Mucosa of rectum (tissue), 2 donors: ENCODE results near the gene CREG2.

Source experiments
- H3K27ac ChIP-seq, 2 donors: one replicate each; pipeline ENCODE4 v1.7.0; 2013; ENCODE audit warnings: inconsistent platforms in 2 of 2, low read depth in 2 of 2, low read length in 2 of 2
- H3K27me3 ChIP-seq, 2 donors: one replicate each; pipeline ENCODE4 v1.7.0; 2013; ENCODE audit warnings: low read length in 2 of 2; ENCODE audit not compliant: control insufficient read depth in 2 of 2, insufficient read depth in 2 of 2
- H3K36me3 ChIP-seq, 2 donors: one replicate each; pipeline ENCODE4 v1.7.0; 2013; ENCODE audit warnings: low read length in 2 of 2; ENCODE audit not compliant: control insufficient read depth in 2 of 2, insufficient read depth in 2 of 2
- H3K4me1 ChIP-seq, 2 donors: one replicate each; pipeline ENCODE4 v1.7.0; 2013; ENCODE audit warnings: low read length in 2 of 2, mild to moderate bottlenecking in 1 of 2; ENCODE audit not compliant: control insufficient read depth in 2 of 2, insufficient read depth in 2 of 2
- H3K4me3 ChIP-seq, 2 donors: one replicate each; pipeline ENCODE4 v1.7.0; 2013; ENCODE audit warnings: low read length in 2 of 2
- H3K9ac ChIP-seq, 2 donors: one replicate each; pipeline ENCODE4 v1.7.0; 2013; ENCODE audit warnings: low read length in 2 of 2, low read depth in 1 of 2, mild to moderate bottlenecking in 1 of 2
- H3K9me3 ChIP-seq, 2 donors: one replicate each; pipeline ENCODE4 v1.7.0; 2013; ENCODE audit warnings: low read length in 2 of 2; ENCODE audit not compliant: control insufficient read depth in 2 of 2
- donor health status: healthy.
- donor health status: Normal muscosa, but diverticular disease.

Gene CREG2

GRCh38 chr2:101305035-101305434 is 82.3 kb downstream of the CREG2 start:
- H3K4me3 ChIP-seq, result peak overlapping the region in 1 of 2 donors; percentile 20
- H3K9ac ChIP-seq, result no peak overlapping the region
- no peaks in the 10 kb centered on the region for H3K9me3 ChIP-seq
- H3K4me1 ChIP-seq, result peaks cover 19 to 24% of the 10 kb centered on the region in 2 donors
- no peaks in the 10 kb centered on the region for H3K27me3 ChIP-seq
- no peak overlapping the region for H3K27ac ChIP-seq
- peaks cover 0 to 8% of the 10 kb centered on the region in 2 donors for H3K36me3 ChIP-seq

- H3K9me3 ChIP-seq, result no peaks in the 10 kb centered on the region
- peaks cover 0 to 8% of the 10 kb centered on the region in 2 donors for H3K36me3 ChIP-seq
- H3K9ac ChIP-seq, result no peak overlapping the region
- H3K27ac ChIP-seq, result no peak overlapping the region
- H3K27me3 ChIP-seq, result no peaks in the 10 kb centered on the region
- H3K4me1 ChIP-seq, result peaks cover 16 to 20% of the 10 kb centered on the region in 2 donors
- H3K4me3 ChIP-seq, result no peak overlapping the region
Measured at GRCh38 chr2:101303688-101304087, 83.6 kb downstream of the CREG2 start.

- Histone ChIP-seq H3K9ac (no peak overlapping the region), H3K9me3 (no peaks in the 10 kb centered on the region), H3K36me3 (peaks cover 0 to 8% of the 10 kb centered on the region in 2 donors), H3K27ac (no peak overlapping the region), H3K4me3 (no peak overlapping the region), H3K4me1 (peaks cover 16 to 19% of the 10 kb centered on the region in 2 donors), H3K27me3 (no peaks in the 10 kb centered on the region)
Measured at GRCh38 chr2:101302016-101302415, 85.3 kb downstream of the CREG2 start.

GRCh38 chr2:101300836-101301235 is 86.5 kb downstream of the CREG2 start:
- no peak overlapping the region for H3K27ac ChIP-seq
- H3K9me3 ChIP-seq, result no peaks in the 10 kb centered on the region
- H3K4me3 ChIP-seq, result no peak overlapping the region
- H3K9ac ChIP-seq, result no peak overlapping the region
- H3K4me1 ChIP-seq, result peaks cover 7% of the 10 kb centered on the region in 2 donors
- H3K27me3 ChIP-seq, result no peaks in the 10 kb centered on the region
- H3K36me3 ChIP-seq, result peaks cover 0 to 8% of the 10 kb centered on the region in 2 donors

- H3K4me1 ChIP-seq, result peaks cover 4 to 5% of the 10 kb centered on the region in 2 donors
Measured at GRCh38 chr2:101300164-101300563, 87.1 kb downstream of the CREG2 start.

GRCh38 chr2:101299604-101300003 is 87.7 kb downstream of the CREG2 start:
- H3K27ac ChIP-seq, result no peak overlapping the region
- H3K27me3 ChIP-seq, result no peaks in the 10 kb centered on the region

More at GRCh38 chr2:101300164-101300563, 87.1 kb downstream of the CREG2 start:
- Histone ChIP-seq H3K27me3 (no peaks in the 10 kb centered on the region), H3K4me3 (no peak overlapping the region), H3K27ac (no peak overlapping the region), H3K36me3 (peaks cover 0 to 8% of the 10 kb centered on the region in 2 donors), H3K9ac (no peak overlapping the region), H3K9me3 (no peaks in the 10 kb centered on the region)

GRCh38 chr2:101297383-101297782 is 89.9 kb downstream of the CREG2 start:
- Histone ChIP-seq H3K9me3 (no peaks in the 10 kb centered on the region), H3K4me3 (no peak overlapping the region), H3K36me3 (peaks cover 4 to 22% of the 10 kb centered on the region in 2 donors), H3K4me1 (peaks cover 0 to under 1% of the 10 kb centered on the region in 2 donors), H3K27me3 (no peaks in the 10 kb centered on the region), H3K27ac (no peak overlapping the region), H3K9ac (no peak overlapping the region)

More at GRCh38 chr2:101299604-101300003, 87.7 kb downstream of the CREG2 start:
- Histone ChIP-seq H3K4me1 (peaks cover 4 to 5% of the 10 kb centered on the region in 2 donors), H3K36me3 (peaks cover 0 to 11% of the 10 kb centered on the region in 2 donors), H3K9me3 (no peaks in the 10 kb centered on the region), H3K9ac (no peak overlapping the region), H3K4me3 (no peak overlapping the region)

- peaks cover 10 to 22% of the 10 kb centered on the region in 2 donors for H3K36me3 ChIP-seq
- H3K4me1 ChIP-seq, result no peaks in the 10 kb centered on the region
- H3K9ac ChIP-seq, result no peak overlapping the region
- H3K4me3 ChIP-seq, result no peak overlapping the region
- H3K27ac ChIP-seq, result no peak overlapping the region
- H3K9me3 ChIP-seq, result no peaks in the 10 kb centered on the region
- no peaks in the 10 kb centered on the region for H3K27me3 ChIP-seq
Measured at GRCh38 chr2:101296371-101296770, 90.9 kb downstream of the CREG2 start.

GRCh38 chr2:101295895-101296294 is 91.4 kb downstream of the CREG2 start:
- Histone ChIP-seq H3K9ac (no peak overlapping the region), H3K4me3 (no peak overlapping the region), H3K9me3 (no peaks in the 10 kb centered on the region), H3K27me3 (no peaks in the 10 kb centered on the region), H3K36me3 (peaks cover 10 to 22% of the 10 kb centered on the region in 2 donors), H3K4me1 (no peaks in the 10 kb centered on the region), H3K27ac (no peak overlapping the region)
